GM20000 (cell line): Measurements from ENCODE around the gene MYO1D.
"Not testable (repeated sequence)": the region's sequence is repeated elsewhere in the genome, so short reads cannot be mapped to it uniquely, and the experiment has no call there.

Source experiments
- DNase-seq: peaks from one replicate; pipeline ENCODE4 v3.0.0; 2012; ENCODE audit warnings: low spot score
- TF ChIP-seq, protein P1 (sequence below): IDR thresholded peaks from 2 replicates; pipeline ENCODE4 v1.5.1; 2012; ENCODE audit warnings: mild to moderate bottlenecking, control low read depth; ENCODE audit errors: extremely low read depth, missing control alignments

MYO1D gene

DNA sequence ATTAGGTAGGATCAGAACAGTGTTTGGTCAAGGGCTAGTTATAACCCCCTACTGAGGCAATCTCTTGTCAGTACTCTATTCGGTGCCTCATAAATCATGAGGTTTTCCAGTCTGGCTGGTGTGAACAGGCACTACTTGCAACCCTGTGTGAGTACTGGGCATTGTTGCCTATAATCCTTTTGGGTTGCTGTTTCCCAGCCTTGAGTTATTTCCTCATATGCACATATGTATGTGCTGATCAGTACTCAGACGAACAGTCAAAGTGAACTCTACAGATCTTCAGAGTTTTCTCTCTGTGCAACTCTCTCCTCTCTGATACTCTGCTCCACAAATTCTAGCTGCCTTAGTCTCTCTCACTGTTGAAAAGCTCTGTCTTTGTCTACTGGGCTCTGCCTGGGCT lies 225.8 kb downstream of the MYO1D start:
- no peak for DNase-seq
- TF ChIP-seq, protein P1, sequence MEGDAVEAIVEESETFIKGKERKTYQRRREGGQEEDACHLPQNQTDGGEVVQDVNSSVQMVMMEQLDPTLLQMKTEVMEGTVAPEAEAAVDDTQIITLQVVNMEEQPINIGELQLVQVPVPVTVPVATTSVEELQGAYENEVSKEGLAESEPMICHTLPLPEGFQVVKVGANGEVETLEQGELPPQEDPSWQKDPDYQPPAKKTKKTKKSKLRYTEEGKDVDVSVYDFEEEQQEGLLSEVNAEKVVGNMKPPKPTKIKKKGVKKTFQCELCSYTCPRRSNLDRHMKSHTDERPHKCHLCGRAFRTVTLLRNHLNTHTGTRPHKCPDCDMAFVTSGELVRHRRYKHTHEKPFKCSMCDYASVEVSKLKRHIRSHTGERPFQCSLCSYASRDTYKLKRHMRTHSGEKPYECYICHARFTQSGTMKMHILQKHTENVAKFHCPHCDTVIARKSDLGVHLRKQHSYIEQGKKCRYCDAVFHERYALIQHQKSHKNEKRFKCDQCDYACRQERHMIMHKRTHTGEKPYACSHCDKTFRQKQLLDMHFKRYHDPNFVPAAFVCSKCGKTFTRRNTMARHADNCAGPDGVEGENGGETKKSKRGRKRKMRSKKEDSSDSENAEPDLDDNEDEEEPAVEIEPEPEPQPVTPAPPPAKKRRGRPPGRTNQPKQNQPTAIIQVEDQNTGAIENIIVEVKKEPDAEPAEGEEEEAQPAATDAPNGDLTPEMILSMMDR, result no peak

- TF ChIP-seq, protein P1, result no peak
- DNase-seq, result no peak
These were observed 228.5 kb downstream of the MYO1D start for GRCh38 chr17:32648450-32648849.

DNA sequence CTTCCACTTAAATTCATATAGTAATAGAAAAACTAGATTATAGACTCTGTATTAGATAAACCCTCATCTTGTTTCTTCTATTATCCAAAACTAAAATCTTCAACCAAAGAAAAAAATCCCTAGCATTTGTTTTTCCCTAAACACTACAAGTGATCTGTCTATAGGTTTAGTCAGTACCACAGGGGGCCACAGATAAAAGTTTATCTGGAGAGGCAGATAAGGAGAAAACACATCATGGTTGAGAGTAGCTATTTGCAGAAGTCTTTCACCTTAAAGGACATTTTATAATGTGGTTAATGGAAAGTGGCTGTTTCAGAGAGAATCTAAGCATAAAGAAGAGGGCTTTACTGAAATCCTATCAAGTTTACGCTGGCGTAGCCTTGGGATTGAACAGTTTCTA lies 230.0 kb downstream of the MYO1D start:
- TF ChIP-seq, protein P1, result no peak
- DNase-seq, result no peak

- DNase-seq, result not testable (repeated sequence)
These were observed 235.4 kb downstream of the MYO1D start for GRCh38 chr17:32641514-32641913.

- no peak for DNase-seq
- TF ChIP-seq, protein P1, result no peak
These were observed 240.2 kb downstream of the MYO1D start for GRCh38 chr17:32636598-32637218.

DNA sequence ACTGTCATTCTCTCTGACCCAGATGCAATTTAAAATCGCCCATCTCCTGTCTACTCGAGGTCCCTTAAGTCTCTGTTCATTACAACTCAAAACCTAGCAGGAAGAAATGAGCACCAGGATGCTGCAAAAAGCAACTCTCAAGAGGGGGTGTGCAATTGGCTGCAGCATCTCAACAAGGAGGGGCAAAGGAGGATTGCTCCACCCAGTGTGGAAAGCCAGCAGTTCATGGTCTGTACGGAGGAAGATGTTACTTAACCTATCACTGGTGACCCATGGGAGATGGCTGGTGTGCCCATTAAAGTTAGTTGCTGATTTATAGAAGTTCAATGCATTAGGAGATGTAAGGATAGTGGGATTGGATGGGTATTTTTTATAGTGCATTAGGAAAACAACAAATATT lies 242.8 kb downstream of the MYO1D start:
- TF ChIP-seq, protein P1, result no peak
- no peak for DNase-seq

DNA sequence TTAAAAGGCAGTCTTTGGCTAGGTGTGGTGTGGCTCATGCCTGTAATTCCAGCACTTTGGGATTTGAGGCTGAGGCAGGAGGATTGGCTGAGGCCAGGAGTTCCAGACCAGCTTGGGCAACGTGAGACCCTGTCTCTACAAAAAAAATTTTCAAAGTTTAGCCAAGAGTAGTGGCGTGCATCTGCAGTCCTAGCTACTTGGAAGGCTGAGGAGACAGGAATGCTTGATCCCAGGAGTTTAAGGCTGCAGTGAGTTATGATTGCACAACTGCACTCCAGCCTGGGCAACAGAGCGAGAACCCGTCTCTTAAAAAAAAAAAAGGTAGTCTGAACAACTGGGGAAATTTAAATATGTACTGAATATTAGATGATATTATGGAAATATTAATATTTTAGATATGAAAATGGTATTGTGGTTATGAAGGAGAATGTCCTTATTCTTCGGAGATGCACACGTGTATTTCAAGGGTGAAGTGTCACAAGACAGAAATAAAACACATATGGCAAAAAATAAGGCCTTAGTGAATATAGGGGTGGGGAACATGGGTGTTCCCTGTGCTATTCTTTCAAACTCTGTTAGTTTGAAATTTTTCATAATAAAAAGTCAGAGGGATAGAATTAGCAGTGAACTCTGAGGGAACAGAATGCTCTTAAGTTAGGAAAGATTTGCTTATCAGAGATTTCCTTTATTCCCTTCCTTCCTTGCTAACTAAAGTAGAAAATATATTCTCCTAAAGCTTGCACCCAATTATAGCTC lies 245.4 kb downstream of the MYO1D start:
- no peak for DNase-seq
- TF ChIP-seq, protein P1, result no peak
